Panc1 (cell line): ENCODE data around the gene TMEM192. TPM values are rescaled to one million over a fixed set of nuclear protein-coding genes. Genes with fewer than 3 reads are reported as not detected.
A peak's percentile ranks its signal among the peaks of the same experiment; 100 is the strongest.

ENCODE experiments used
- ATAC-seq: fragments of 200-7000 bp; cut with Tn5 transposase; 2 replicates; pipeline ENCODE4 v1.9.1; 2020; ENCODE audit warnings: mild to moderate bottlenecking, moderate library complexity
- BruUV-seq: library from RNA; stranded (reverse); fragments of 400-500 nt; replicated peaks from 2 replicates; lab custom pipeline; 2021; lab: Mats Ljungman, UMichigan
- CTCF ChIA-PET: fragments of 300-600 bp; sonication (Branson Sonifier 250); formaldehyde crosslinking; loops from one replicate; lab custom pipeline; 2022; ENCODE audit warnings: antibody characterized with exemption; lab: Charles Lee
- POLR2A ChIA-PET: fragments of 300-600 bp; sonication (Branson Sonifier 250); formaldehyde crosslinking; loops from one replicate; lab custom pipeline; 2022; ENCODE audit warnings: antibody characterized with exemption; lab: Charles Lee
- DNase-seq: peaks from one replicate; pipeline ENCODE4 v3.0.0-alpha.2; 2010; ENCODE audit warnings: low read depth, low spot score
- H3K27ac ChIP-seq: 2 replicates; pipeline ENCODE4 v1.5.1; 2011; ENCODE audit warnings: mild to moderate bottlenecking, low read length, inconsistent platforms
- H3K27me3 ChIP-seq: fragments of 200-500 bp; sonication (Bioruptor generic); 2 replicates; pipeline ENCODE4 v1.6.0; 2014; ENCODE audit warnings: low read length, inconsistent platforms; ENCODE audit not compliant: control insufficient read depth, insufficient read depth
- H3K36me3 ChIP-seq: fragments of 200-500 bp; sonication (Bioruptor generic); 2 replicates; pipeline ENCODE4 v1.5.1; 2014; ENCODE audit warnings: inconsistent platforms, mild to moderate bottlenecking, low read length, moderate library complexity; ENCODE audit not compliant: control insufficient read depth, insufficient read depth
- H3K4me1 ChIP-seq: 2 replicates; pipeline ENCODE4 v1.5.1; 2011; ENCODE audit warnings: inconsistent platforms, mild to moderate bottlenecking, low read length, moderate library complexity; ENCODE audit not compliant: control insufficient read depth, insufficient read depth
- H3K4me3 ChIP-seq, 2 experiments: 2 replicates each; pipeline ENCODE4 v1.5.1; 2011 to 2012; ENCODE audit warnings: low read depth in 2 of 2, low read length in 2 of 2, mild to moderate bottlenecking in 2 of 2, inconsistent platforms in 1 of 2, moderate library complexity in 1 of 2
- H3K9me3 ChIP-seq: fragments of 200-500 bp; sonication (Bioruptor generic); 2 replicates; pipeline ENCODE4 v1.5.1; 2014; ENCODE audit warnings: low read depth, mild to moderate bottlenecking, inconsistent platforms, low read length, moderate library complexity; ENCODE audit not compliant: control insufficient read depth, insufficient read depth
- POLR2AphosphoS5 ChIP-seq: IDR thresholded peaks from 2 replicates; pipeline ENCODE4 v1.6.1; 2012; ENCODE audit warnings: mild to moderate bottlenecking, low read depth, low read length, moderate library complexity
- SIN3A ChIP-seq: IDR thresholded peaks from 2 replicates; pipeline ENCODE4 v1.6.1; 2012; ENCODE audit warnings: low read depth, mild to moderate bottlenecking, low read length, moderate library complexity, borderline replicate concordance; ENCODE audit not compliant: insufficient read depth
- TCF7L2 ChIP-seq: IDR thresholded peaks from 2 replicates; pipeline ENCODE4 v1.6.1; 2011; ENCODE audit warnings: mild to moderate bottlenecking, low read depth, low read length, inconsistent platforms
- in situ Hi-C: cut with HindIII; loops from 2 replicates; pipeline ENCODE4 v1.10.0; 2016; ENCODE audit warnings: low sequenced_read_pairs, low pct_unique_long_range_greater_than_20kb
- intact Hi-C: fragments of 100-400 bp; cut with micrococcal nuclease; formaldehyde crosslinking; loops from one replicate; pipeline ENCODE4 v1.10.0; 2022; ENCODE audit not compliant: unreplicated experiment
- total RNA-seq: library from RNA; stranded (reverse); gene quantifications from one replicate; pipeline ENCODE4 v1.2.1, GENCODE V29; 2021; ENCODE audit not compliant: unreplicated experiment
- TF ChIP-seq, protein P1 (sequence below), 2 experiments: IDR thresholded peaks; 2 replicates each; pipeline ENCODE4 v1.6.1; 2011 to 2012; ENCODE audit warnings: low read depth in 2 of 2, control low read depth in 1 of 2, low read length in 1 of 2, mild to moderate bottlenecking in 1 of 2, moderate library complexity in 1 of 2; ENCODE audit not compliant: insufficient read depth in 1 of 2
- TF ChIP-seq, protein P2 (sequence below): fragments of 450-650 bp; IDR thresholded peaks from 2 replicates; pipeline ENCODE4 v1.5.1; 2017; ENCODE audit warnings: mild to moderate bottlenecking

The TMEM192 gene
- total RNA-seq, 1 experiment from 2014 or later = 7.2 TPM

DNA sequence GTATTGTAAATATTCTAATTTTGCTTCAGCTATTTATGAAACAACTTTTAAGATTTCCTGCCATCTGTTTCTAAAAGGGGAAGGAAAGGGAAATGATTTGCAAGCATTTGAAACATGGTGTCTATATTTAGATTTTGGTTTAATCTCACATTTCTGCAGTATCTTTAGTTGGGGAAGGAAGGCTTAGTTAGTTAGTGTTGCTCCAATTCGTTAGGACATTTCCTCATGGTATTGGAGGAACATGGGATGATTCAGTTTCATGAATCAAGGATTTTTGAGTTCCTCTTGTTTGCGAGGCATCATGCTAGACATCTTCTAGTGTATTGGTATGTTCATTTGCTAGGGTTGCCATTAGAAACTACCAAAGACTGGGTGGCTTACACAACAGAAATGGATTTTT is 20.5 kb upstream of the TMEM192 start:
- intact Hi-C loops = no loop called here
- in situ Hi-C loops = no loop called here
- no TSS peak for BruUV-seq
- Histone ChIP-seq H3K9me3 (no peaks in the 10 kb centered on the region), H3K4me1 (no peaks in the 10 kb centered on the region), H3K4me3 (no peak overlapping the region), H3K27me3 (no peaks in the 10 kb centered on the region; the same call in 1 of the 2 replicates), H3K36me3 (no peaks in the 10 kb centered on the region), H3K27ac (no peak overlapping the region)
- DNase-seq (no peak), ATAC-seq (no peak)
- CTCF ChIA-PET = no interaction called here
- no peak for TF ChIP-seq POLR2AphosphoS5
- TF ChIP-seq, protein P1, sequence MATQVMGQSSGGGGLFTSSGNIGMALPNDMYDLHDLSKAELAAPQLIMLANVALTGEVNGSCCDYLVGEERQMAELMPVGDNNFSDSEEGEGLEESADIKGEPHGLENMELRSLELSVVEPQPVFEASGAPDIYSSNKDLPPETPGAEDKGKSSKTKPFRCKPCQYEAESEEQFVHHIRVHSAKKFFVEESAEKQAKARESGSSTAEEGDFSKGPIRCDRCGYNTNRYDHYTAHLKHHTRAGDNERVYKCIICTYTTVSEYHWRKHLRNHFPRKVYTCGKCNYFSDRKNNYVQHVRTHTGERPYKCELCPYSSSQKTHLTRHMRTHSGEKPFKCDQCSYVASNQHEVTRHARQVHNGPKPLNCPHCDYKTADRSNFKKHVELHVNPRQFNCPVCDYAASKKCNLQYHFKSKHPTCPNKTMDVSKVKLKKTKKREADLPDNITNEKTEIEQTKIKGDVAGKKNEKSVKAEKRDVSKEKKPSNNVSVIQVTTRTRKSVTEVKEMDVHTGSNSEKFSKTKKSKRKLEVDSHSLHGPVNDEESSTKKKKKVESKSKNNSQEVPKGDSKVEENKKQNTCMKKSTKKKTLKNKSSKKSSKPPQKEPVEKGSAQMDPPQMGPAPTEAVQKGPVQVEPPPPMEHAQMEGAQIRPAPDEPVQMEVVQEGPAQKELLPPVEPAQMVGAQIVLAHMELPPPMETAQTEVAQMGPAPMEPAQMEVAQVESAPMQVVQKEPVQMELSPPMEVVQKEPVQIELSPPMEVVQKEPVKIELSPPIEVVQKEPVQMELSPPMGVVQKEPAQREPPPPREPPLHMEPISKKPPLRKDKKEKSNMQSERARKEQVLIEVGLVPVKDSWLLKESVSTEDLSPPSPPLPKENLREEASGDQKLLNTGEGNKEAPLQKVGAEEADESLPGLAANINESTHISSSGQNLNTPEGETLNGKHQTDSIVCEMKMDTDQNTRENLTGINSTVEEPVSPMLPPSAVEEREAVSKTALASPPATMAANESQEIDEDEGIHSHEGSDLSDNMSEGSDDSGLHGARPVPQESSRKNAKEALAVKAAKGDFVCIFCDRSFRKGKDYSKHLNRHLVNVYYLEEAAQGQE (IDR thresholded peaks at IDR 0.05; ENCODE audit: insufficient read depth in 1 of 2, low read depth in 2 of 2, low read length in 1 of 2) = no peak
- POLR2A ChIA-PET = no interaction called here

DNA sequence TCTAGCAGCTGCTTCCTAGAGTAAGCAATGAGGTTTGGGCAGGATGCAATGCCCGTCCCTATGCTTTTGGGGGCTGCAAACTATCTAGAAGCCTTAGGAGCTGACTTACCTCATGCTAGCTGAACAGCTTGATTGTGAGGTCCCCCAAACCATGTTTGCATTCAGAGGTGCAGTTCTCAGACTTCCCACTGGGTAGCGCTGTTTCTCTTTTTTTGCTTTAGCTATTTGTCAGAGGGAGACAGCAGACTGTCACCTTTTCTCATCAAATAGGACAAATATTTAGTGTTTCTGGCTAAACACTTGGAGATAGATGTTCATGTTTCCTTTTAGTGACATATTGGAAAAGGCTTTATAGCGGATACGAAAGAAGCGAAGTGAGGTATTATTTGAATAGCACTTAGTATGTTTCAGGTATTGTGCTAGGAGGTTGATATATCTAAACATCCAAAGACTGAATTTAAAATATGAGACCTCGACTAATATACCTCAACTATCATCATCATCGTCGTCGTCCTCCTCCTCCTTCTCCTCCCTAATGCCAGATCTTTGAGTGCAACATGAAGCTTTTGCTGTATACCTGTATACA is 18.7 kb upstream of the TMEM192 start:
- ATAC-seq (peak; percentile 87), DNase-seq (peak; percentile 55)
- no peaks in the 10 kb centered on the region for H3K4me1 ChIP-seq
- BruUV-seq = no TSS peak
- intact Hi-C loops = loop anchor here (1.0 kb wide), 1 partner anchor 334 kb away; no protein-coding TSS in a partner anchor
- no peak overlapping the region for H3K27ac ChIP-seq
- POLR2A ChIA-PET = no interaction called here
- in situ Hi-C loops = no loop called here
- H3K4me3 ChIP-seq = no peak overlapping the region
- H3K9me3 ChIP-seq = no peaks in the 10 kb centered on the region
- TF ChIP-seq, protein P2, sequence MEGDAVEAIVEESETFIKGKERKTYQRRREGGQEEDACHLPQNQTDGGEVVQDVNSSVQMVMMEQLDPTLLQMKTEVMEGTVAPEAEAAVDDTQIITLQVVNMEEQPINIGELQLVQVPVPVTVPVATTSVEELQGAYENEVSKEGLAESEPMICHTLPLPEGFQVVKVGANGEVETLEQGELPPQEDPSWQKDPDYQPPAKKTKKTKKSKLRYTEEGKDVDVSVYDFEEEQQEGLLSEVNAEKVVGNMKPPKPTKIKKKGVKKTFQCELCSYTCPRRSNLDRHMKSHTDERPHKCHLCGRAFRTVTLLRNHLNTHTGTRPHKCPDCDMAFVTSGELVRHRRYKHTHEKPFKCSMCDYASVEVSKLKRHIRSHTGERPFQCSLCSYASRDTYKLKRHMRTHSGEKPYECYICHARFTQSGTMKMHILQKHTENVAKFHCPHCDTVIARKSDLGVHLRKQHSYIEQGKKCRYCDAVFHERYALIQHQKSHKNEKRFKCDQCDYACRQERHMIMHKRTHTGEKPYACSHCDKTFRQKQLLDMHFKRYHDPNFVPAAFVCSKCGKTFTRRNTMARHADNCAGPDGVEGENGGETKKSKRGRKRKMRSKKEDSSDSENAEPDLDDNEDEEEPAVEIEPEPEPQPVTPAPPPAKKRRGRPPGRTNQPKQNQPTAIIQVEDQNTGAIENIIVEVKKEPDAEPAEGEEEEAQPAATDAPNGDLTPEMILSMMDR = peak; percentile 83
- no peak for TF ChIP-seq POLR2AphosphoS5
- no peaks in the 10 kb centered on the region; the same call in 1 of the 2 replicates for H3K27me3 ChIP-seq
- H3K36me3 ChIP-seq = no peaks in the 10 kb centered on the region
- CTCF ChIA-PET = interaction anchor here (0.6 to 1.3 kb wide), 5 partner anchors 19 to 334 kb away, joined by 3 to 5 read pairs (median 4); partner anchors contain the start of gene TMEM192

DNA sequence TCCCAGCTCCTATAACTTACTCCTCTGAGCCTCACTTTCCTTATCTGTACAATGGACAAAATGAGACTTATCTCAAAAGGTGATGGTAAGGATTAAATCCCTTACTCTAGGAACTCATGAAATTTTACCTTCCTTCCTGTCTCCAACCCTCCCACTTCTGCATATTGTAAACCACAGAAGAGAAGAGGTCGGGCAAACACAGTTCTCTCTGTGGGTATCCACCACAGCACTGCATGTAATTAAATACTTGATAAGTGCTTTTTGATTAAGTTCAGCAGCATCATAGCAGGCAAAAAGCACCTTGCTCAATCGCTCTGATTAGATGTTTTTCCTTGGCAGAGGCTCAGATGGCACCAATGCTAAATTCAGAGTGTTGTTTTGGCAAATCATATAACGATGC is 17.3 kb upstream of the TMEM192 start:
- intact Hi-C loops = no loop called here
- in situ Hi-C loops = no loop called here

More for the DNA sequence above, 17.3 kb upstream of the TMEM192 start:
- no peaks in the 10 kb centered on the region for H3K9me3 ChIP-seq
- ATAC-seq = no peak
- H3K27me3 ChIP-seq = no peaks in the 10 kb centered on the region; the same call in 1 of the 2 replicates
- no peaks in the 10 kb centered on the region for H3K36me3 ChIP-seq
- TF ChIP-seq POLR2AphosphoS5 = no peak
- TF ChIP-seq, protein P1 (IDR thresholded peaks at IDR 0.05; ENCODE audit: insufficient read depth in 1 of 2, low read depth in 2 of 2, low read length in 1 of 2) = no peak
- no peak for TF ChIP-seq SIN3A
- TF ChIP-seq, protein P2 = no peak
- no peak for TF ChIP-seq TCF7L2
- no peak for DNase-seq
- H3K4me3 ChIP-seq = no peak overlapping the region
- POLR2A ChIA-PET = no interaction called here
- no peaks in the 10 kb centered on the region for H3K4me1 ChIP-seq
- no peak overlapping the region for H3K27ac ChIP-seq
- CTCF ChIA-PET = no interaction called here
- no TSS peak for BruUV-seq
